ENCODE results near the gene GIMAP6. TPM values are rescaled to one million over a fixed set of nuclear protein-coding genes. Genes with fewer than 3 reads are reported as not detected.
A peak's percentile ranks its signal among the peaks of the same experiment; 100 is the strongest.
"Not testable (repeated sequence)": the region's sequence is repeated elsewhere in the genome, so short reads cannot be mapped to it uniquely, and the experiment has no call there.

The GIMAP6 gene
- 10 to 100 TPM; 17.7 to 73.6 (median 45.0) TPM for total RNA-seq

DNA sequence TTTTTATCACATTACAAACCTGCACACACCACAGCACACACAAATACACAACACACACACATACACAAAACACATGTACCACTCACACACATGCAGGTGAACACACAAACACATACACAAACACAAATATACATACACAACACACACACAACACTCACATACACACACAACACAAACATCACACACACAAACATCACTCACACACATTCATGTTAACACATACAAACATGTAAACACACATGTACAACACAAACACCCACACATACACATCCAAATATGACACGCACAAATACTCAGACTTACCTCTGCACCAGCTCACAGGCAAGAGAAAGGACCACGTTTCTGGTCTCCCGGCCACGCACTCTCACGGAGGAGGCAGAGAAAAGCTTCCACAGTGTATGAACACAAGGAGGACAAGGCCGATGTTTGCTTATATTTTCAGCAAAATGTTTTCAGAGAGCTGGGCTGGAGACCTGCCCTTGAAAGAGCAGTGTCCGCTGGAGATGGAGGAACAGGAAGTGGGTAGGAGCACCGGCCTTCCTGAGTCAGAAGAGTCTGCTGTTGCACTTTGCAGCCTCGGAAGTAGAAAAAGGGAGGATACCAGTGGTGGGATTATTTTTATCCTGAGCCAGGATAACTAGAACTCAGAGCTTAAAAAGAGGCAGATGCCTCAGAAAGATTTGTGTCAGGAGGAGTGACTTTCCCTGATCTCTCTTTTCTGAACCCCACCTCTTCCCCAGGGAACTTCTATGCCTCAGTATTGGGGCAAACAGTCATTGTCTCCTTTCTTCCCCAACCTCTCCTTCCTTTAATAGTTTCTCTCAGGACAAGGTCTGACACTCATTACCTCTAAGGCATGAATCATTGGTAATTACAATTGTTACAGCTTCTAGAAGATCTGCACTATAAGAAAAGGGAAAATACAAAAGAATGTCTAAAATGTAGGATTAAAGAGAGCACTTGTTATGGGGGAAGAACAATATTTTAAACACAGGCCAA is at the start of gene GIMAP6:
Gene GIMAP6 (minus strand): TSS at position 520 of the 999 bp plus-strand sequence. CDS start 2,243 bp downstream, outside the sequence.
- TF ChIP-seq, protein P1, sequence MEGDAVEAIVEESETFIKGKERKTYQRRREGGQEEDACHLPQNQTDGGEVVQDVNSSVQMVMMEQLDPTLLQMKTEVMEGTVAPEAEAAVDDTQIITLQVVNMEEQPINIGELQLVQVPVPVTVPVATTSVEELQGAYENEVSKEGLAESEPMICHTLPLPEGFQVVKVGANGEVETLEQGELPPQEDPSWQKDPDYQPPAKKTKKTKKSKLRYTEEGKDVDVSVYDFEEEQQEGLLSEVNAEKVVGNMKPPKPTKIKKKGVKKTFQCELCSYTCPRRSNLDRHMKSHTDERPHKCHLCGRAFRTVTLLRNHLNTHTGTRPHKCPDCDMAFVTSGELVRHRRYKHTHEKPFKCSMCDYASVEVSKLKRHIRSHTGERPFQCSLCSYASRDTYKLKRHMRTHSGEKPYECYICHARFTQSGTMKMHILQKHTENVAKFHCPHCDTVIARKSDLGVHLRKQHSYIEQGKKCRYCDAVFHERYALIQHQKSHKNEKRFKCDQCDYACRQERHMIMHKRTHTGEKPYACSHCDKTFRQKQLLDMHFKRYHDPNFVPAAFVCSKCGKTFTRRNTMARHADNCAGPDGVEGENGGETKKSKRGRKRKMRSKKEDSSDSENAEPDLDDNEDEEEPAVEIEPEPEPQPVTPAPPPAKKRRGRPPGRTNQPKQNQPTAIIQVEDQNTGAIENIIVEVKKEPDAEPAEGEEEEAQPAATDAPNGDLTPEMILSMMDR (IDR thresholded peaks at IDR 0.05), result no peak
- no peak for TF ChIP-seq POLR2A (IDR thresholded peaks at IDR 0.05)
- WGBS, 2 donors, result 41 to 52% methylated on average over 9 of the region's 9 CpGs
- peaks cover 0 to 5% of the 10 kb centered on the region in 2 donors for H3K36me3 ChIP-seq
- peaks cover 0 to 9% of the 10 kb centered on the region in 2 donors for H3K4me1 ChIP-seq
- H3K4me3 ChIP-seq (replicated peaks in 1 of 3), result no peak within 1 kb of the TSS
- no peaks in the 10 kb centered on the region for H3K9me3 ChIP-seq
- H3K27me3 ChIP-seq, result no peaks in the 10 kb centered on the region
- intact Hi-C loops (cut with DNase I), result no loop called here
- DNase-seq, result no peak
- peak within 1 kb of the TSS; percentile 39 to 75 (median 63) for H3K27ac ChIP-seq

GRCh38 chr7:150680364-150680763 is 48.2 kb upstream of the GIMAP6 start:
- H3K27ac ChIP-seq; H3K27me3 ChIP-seq; H3K36me3 ChIP-seq; intact Hi-C loops (cut with DNase I); H3K4me3 ChIP-seq (replicated peaks in 1 of 3); H3K9me3 ChIP-seq; H3K4me1 ChIP-seq; DNase-seq: not testable (repeated sequence)
- 72 to 77% methylated on average over 2 of the region's 2 CpGs for WGBS, 2 donors

- WGBS, 2 donors, result 79 to 91% methylated on average over 8 to 11 of the region's 11 CpGs
- H3K36me3 ChIP-seq; H3K4me1 ChIP-seq; H3K27ac ChIP-seq; H3K27me3 ChIP-seq; H3K9me3 ChIP-seq; intact Hi-C loops (cut with DNase I); H3K4me3 ChIP-seq (replicated peaks in 1 of 3); DNase-seq: not testable (repeated sequence)
Observed at GRCh38 chr7:150678601-150679000, 46.4 kb upstream of the GIMAP6 start.

GRCh38 chr7:150676854-150677253 is 44.7 kb upstream of the GIMAP6 start:
- H3K36me3 ChIP-seq; DNase-seq; H3K4me3 ChIP-seq (replicated peaks in 1 of 3); H3K27me3 ChIP-seq; H3K27ac ChIP-seq; H3K9me3 ChIP-seq; H3K4me1 ChIP-seq; intact Hi-C loops (cut with DNase I): not testable (repeated sequence)
- 59 to 60% methylated on average over 3 of the region's 3 CpGs for WGBS, 2 donors

DNA sequence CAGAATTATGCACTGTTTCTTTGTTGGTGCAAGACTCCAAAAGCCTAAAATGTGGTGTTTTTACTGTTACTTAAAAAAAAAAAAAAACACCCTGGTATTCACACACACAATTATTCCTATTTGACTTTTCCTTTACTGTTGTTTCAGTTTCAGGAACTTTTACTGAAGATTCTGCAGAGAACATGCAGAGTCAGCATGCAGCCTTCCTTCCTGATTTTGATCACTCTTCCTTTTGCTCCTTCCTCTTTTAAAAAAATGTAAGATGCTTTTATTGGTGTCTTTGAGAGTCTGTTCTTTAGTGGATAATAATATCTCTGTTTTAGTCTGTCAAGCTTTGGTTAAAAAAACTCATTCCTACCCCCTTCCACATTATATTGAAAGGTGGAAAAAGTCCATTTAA is 44.1 kb upstream of the GIMAP6 start:
- H3K36me3 ChIP-seq; H3K27me3 ChIP-seq; H3K4me3 ChIP-seq (replicated peaks in 1 of 3); H3K27ac ChIP-seq; DNase-seq; H3K9me3 ChIP-seq; intact Hi-C loops (cut with DNase I); H3K4me1 ChIP-seq: not testable (repeated sequence)

DNA sequence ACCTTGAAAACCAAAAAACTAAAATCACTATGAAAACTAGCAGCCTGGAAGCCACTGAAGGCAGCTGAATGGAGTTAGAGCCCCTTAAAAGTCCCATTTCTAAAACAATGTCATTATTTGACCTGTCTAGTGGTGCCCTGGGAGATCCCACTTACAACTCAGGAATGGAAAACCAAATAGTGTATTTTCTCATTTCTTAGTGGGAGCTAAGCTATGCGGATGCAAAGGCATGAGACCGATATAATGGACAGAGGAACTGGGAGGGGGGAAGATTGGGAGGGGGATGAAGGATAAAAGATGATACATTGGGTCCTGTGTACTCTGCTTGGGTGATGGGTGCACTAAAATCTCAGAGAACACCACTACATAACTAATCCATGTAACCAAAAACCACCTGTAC is 43.5 kb upstream of the GIMAP6 start:
- peak overlapping the region; percentile 5 to 50 (median 32) for H3K27ac ChIP-seq
- TF ChIP-seq POLR2A (IDR thresholded peaks at IDR 0.05), result no peak
- TF ChIP-seq, protein P1 (IDR thresholded peaks at IDR 0.05), result no peak
- no peaks in the 10 kb centered on the region for H3K9me3 ChIP-seq
- no peak for DNase-seq
- H3K36me3 ChIP-seq, result no peaks in the 10 kb centered on the region
- no peaks in the 10 kb centered on the region for H3K4me1 ChIP-seq
- H3K4me3 ChIP-seq (replicated peaks in 1 of 3), result no peak overlapping the region
- WGBS, 2 donors, result 61 to 68% methylated on average over 2 of the region's 2 CpGs
- no peaks in the 10 kb centered on the region for H3K27me3 ChIP-seq
- intact Hi-C loops (cut with DNase I), result no loop called here

GRCh38 chr7:150671798-150672585 is 39.8 kb upstream of the GIMAP6 start:
- H3K4me1 ChIP-seq; H3K4me3 ChIP-seq (replicated peaks in 1 of 3); H3K9me3 ChIP-seq; intact Hi-C loops (cut with DNase I); DNase-seq; H3K36me3 ChIP-seq; H3K27ac ChIP-seq; H3K27me3 ChIP-seq: not testable (repeated sequence)
- WGBS, 2 donors, result 90 to 94% methylated on average over 7 of the region's 7 CpGs
